GM21367 (cell line): ENCODE results near the gene TNXB.
A peak's percentile ranks its signal among the peaks of the same experiment; 100 is the strongest.

Experiments
- ATAC-seq: cut with Tn5 transposase; IDR thresholded peaks from one replicate; pipeline ENCODE4 v1.9.1; 2021; ENCODE audit not compliant: unreplicated experiment

Gene TNXB

DNA sequence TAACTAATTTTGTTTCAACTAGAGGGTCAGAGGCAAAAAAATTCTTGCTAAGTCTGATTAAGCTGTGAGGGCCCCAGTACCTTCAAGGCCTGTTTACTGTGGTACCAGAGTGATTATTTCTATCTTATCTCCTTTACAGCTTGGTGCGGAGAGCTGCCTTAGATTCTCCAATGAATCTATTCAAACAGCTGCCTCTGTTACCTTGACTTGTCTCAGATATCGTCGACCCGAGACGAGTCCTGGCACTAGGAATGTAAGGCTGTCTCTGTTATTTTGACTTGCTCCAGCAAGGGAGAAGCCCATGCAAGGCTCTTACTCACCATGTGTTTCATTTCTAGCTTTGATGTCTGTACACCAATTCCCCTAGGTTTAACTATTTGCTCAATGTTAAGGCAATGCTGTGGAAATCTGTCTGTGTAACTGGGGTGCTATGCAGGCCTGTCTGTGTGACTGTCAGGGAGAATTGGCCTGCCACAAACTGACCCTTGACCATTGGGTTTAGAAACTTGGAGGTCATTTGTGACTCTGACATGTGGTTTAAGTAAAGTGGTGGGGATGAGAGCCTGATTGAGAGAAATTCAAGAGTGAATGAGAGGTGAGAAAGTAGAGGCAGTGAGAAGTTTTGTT is 31.4 kb upstream of the TNXB start:
- no peak for ATAC-seq

DNA sequence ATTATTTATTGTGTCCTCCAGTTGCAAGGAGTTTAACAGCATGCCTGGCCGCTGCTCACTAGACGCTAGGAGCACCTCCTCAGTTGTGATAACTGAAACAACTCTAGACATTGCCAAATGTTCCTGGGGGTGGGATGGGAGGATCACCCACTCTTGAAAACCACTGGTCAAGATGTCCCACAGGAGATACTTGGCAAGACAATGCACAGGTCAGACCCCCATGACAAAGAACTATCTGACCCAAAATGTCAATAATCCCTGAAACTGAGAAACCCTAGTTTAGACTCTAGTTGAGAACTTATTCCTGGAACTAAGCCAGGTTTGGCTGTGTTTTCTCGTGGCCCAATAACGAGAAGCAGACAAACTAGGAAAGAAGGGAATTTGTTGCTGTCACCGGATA is 30.5 kb upstream of the TNXB start:
- no peak for ATAC-seq

DNA sequence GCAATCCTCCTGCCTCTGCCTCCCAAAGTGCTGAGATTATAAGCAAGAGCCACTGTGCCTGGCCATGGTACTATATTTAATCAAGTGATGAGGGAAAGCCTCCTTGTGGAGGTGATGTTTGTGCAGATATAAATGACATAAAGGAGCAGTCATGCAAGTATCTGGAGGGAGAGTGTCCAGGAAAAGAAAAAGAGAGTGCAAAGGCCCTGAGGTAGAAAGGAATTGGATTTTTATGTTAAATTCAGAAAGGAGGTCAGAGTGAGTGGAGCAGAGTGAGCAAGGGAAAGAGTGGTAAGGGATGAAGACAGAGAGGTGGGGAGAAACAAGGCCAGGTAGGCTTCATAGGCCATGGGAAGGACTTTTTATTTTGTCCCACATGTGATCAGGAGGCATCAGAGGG is 28.3 kb upstream of the TNXB start:
- ATAC-seq = no peak

DNA sequence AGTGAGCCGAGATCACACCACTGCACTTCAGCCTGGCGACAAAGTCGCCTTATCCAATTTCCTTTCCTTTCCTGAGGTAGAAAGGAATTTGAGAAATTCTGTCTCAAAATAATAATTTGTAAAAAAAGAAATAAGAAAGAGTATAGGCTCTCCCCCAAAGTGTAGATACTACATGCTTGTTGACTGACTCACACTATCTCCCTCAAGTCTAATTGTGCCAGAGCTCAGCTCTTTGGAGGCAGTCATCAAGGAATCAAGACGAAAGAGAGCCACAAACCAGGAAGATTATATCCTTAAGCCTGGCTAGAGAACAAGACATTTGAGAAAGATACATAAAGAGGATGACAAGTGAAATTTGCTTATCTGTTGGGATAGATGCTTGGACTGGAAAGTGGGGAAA is 24.6 kb upstream of the TNXB start:
- ATAC-seq = no peak

DNA sequence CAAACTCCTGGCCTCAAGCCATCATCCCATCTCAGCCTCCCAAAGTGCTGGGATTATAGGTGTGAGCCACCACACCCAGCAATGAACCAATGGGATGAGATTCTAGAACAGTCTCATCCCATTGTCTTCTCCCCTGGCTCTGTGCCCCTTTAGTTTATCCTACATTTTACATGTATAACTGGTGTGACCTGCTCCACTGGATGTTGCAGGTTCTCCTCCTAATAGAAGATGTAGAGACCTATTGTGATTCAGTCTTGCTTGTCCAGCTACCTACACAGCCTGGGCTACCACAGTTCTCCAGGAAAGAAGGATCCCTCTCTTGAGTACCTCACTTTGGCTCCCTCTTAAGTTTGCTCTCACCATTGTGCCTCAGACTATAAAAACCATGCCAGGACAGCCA is 23.0 kb upstream of the TNXB start:
- ATAC-seq = no peak

DNA sequence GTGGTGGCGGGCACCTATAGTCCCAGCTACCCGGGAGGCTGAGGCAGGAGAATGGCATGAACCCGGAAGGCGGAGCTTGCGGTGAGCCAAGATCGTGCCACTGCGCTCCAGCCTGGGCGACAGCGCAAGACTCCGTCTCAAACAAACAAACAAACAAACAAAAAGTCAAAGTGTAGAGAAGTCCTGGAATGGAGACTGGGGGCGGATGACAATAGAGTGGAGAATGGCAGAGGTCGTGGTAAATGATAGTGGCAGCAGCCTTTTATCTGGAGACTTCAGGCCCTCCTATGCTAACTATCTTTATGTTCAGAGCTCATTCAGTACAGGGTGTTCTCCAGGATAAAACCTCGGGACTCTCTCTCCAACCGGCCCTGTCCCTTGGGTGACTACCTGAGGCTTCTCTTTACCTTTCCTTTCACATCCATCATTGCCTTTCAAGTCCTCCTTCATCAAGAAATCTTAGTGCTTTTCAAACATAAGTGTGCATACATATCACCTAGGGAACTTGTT is 22.4 kb upstream of the TNXB start:
- no peak for ATAC-seq

DNA sequence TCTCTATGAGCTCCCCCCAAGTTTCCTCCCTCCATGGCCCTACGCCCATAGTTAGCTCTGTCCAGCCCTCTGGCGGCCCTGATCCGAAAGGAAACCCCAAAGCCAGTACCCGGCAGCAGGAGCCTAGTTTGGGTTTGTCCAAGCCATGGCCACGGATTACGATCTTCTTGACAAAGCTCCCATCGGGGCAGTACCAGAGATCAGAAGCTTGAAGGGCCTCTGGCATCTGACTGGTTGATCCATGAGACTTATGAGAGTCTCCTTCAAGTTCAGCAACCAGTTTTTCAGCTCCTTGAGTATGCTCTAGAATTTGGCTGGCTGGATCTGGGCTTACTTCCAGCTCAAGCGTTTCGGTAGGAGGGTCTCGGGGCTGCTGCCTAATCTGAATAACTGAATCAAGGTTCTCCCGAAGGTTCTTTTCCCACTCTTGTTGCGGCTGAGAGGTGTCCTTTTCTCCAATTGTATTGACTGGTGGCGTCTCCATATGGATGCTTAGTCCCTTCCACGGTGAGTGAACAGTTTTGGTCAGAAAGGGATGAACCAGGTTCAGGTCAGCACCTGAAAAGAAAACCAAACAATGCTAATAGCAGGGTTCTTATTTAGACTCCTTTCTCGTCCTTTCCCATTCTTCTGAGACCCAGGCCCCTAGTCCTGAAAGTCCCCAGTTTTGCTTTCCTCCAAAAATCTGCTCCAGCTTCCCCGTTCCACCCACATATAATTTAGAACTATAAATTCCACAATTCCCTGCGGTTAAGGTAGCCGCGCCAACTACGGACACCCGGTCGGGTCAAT is 20.4 kb upstream of the TNXB start:
- no peak for ATAC-seq

DNA sequence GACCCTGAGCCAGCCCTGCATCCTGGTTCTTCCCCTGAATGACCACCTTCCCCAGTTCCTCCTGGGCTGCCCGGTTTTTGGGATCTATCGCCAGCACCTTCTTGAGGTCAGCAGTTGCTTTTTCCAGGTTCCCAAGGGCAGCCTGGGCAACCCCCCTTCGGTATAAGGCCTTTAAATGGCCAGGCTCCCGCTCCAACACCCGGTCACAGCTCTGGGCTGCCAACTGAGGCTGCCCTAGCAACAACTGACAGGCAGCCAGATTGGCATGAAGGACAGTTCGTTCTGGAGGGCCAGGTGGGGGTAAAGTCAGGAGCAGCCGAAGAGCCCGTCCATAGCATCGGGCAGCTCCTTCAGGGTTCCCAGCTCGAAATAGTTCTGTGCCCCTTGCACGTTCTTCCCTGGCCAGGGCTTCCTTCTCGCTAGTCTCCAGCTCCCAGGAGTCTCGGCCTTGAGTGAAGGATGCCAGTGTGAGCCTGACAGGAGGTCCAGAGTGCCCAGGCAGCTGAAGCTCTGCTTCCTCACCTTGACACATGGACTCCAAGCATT is 19.7 kb upstream of the TNXB start:
- ATAC-seq = no peak

DNA sequence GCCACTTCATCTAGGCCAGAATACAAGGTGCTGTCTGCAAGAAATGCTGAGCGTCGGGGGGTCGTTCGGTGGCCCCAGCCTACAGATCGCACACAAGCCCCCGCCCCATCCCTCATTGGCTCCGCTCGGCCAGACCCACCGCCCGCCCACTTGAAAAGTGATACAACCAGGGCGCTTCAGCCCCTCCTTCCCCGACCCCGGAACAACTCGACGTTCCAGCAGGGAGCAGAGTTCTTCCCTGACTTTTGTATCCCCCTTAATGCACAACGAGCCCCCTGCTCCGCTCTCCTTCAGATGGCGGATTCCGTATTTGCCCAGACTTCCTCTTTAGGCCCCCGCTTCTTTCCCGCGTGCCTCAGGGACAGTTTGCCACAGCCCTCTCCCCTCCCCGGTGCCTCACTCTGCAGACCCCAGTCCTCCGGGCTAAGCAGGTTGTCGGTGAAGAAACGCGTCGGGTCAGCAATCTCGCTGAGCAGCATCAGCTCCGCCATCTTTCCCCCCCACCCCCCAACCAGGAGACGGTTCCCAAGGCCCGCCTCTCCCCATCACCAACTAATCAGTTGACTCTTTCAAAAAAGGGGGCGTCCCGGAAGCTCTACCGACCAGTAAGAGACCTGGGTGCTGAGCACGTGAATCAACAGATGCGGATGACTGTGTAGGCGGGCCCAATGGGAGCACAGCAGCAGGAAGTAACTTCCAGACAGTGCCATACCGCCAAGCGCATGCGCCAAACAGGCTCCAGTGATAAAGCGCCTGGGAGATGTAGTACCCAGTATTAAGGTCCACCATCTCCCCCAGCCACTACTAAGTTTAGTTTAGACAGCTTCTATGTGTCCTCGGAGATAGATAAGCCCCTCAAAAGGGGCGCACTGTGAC is 18.8 kb upstream of the TNXB start, which contains the start of gene ATF6B:
ATF6B (minus strand) TSS at position 530 of the 876 bp plus-strand sequence; CDS start at position 491, 39 bp downstream.
- ATAC-seq = peak; percentile 81

DNA sequence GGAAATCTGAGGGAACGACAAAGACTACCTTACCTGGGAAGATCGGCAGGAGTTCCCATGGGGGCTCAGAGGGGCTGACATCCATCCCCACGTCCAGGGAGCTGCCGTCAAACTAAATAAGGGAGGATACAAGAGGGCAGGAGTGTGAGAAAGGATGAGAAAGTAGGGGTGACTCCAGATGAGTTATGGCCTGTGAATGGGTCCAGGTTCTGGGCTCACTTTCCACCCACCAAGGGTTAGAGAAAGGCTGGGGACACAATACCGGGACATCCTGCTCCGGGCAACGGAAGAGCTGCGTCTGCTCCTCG is 18.2 kb upstream of the TNXB start:
- no peak for ATAC-seq

DNA sequence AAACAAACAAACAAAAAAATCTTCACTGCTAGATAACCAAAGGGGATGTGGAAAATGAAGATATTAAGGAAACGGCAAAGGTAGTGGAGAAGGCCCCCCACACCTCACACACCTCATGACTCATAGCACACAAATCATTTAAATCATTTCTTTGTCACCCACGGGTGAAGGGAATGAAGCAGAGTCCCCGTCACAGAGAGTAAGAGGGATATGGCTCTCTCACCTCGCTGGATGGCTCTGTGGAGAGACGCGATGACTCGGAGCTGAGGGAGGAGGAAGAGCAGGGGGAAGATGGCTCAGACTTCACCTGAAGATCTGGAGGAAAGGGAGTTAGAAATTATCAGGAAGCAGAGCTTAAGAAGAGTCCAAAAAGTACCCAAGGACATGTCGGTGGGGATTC is 17.7 kb upstream of the TNXB start:
- ATAC-seq = no peak

DNA sequence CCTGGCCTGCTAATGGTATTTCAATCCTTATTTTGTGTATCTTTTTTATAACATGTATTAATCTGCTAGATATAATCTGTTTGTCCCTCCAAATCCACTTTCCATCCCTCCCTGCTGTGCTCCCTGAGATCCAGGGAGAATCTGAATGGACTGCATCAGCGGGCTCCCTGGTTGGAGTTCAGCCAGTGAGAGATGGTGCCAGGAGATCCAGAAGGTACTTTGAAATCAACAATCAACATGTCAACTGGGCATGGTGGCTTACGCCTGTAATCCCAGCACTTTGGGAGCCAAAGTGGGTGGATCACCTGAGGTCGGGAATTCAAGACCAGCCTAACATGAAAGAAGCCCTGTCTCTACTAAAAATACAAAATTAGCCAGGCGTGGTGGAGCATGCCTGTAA is 14.5 kb upstream of the TNXB start:
- ATAC-seq = no peak

DNA sequence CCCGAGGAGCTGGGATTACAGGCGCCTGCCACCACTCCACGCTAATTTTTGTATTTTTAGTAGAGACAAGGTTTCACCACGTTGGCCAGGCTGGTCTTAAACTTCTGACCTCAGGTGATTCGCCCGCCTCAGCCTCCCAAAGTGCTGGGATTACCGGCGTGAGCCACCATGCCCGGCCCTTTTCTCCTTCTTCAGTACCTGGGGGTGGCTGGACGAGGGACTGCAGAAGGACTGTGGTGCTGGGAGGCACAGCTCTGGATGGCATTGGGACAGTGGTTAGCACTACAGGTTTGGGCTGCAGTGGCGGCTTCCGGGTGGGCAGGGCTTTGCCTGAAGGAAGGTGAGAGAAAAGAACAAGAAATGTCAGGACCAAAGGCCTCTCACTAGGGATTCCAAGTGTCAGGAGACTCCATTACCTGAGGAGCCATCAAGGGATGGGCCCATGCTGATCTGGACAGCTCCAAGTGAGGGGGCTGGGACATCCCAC is 11.5 kb upstream of the TNXB start:
- ATAC-seq = no peak

DNA sequence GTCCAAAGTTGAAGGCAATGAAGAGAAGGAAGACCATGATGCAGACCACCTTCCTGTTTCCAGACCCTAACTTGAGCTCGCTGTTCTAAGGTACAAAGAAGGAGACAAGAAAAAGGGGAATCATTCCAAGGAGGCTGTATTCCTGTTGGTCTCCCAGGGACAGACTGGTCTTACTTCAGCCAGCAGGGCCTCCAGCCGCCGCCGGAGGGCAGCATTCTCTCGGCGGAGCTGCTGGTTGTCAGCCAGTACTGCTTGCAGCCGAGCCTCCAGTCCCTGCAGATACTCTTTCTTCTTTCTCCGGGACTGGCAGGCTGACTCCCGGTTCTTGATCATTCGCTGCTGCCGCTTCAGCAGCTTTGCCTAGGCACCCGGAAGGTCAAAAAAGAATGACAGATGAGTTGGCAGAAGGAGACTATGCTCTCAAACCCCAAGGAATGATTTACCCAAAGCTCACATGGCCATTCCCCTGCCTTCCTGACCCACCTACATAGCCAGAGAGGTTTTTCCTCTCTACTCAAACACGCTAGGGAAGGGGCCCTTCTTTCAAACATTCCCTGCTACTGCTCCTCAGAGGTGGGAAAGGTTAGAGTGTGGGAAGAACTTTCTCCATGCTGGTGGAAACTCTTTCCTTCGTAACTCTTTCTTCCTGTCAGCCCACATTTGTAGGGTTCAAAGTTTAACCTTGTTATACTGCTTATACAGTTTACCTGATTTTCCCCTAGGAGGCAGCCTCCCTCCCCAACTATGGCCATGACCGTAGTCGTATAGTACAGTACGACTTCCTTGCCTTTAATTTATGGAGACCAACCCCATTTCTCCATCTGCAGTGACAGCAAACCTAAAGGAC is 9.9 kb upstream of the TNXB start:
- no peak for ATAC-seq

DNA sequence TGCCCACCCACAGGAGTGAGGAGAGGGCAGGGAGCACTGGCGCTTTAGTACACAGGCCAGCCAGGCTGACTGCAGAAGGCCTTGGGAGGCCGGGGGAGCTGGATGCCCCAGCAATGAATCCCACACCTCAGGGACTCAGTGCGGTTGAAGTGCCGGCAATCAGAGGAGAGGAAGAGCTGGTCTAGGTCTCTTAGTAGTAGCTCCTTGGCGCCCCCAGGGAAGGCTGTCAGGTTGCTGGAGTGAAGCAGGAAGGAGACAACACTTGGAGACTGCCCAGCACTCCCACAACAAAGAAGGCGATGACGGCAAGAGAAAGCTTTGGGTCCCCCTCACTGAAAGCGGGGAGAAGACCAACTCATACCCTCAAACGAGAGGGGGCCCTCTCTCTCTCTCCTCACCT is 8.3 kb upstream of the TNXB start:
- ATAC-seq = no peak

DNA sequence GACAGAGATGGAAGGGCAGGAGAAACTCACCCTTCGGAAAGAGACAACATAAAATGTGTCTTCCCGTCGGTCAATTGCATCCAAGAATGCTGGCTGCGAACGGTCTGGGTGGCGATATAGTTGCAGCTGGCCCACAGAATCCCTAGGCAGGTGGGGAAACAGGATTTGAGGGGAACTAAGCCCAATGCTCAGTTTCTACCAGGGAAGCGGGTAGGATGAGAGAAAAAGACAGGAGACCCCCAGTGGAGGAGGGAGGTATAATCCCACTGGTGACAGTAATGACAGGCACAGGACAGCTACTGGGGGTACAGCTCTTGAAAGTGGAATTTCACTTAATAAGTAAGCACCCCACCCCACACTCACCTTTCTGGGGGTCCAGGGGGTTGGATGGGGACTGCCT is 7.5 kb upstream of the TNXB start:
- no peak for ATAC-seq

DNA sequence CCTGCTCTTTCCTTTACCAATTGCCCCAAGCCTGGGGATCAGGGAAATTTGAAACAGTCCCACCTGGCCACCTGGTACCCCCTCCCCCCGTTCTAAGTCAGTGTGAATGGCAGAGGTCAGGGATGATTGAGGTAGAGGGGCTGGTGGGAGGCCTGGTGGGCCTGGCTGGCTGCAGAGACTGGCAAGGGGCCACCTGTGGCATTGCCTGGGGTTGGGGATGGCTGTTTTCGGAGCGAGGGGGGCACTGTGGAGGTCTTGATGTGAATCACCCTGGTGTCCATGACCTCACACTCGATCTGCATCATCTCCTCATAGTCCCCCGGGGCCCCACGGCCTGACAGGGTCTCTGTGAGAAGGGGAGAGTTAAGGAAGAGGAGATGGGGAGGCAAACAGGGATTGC is 6.5 kb upstream of the TNXB start:
- no peak for ATAC-seq

DNA sequence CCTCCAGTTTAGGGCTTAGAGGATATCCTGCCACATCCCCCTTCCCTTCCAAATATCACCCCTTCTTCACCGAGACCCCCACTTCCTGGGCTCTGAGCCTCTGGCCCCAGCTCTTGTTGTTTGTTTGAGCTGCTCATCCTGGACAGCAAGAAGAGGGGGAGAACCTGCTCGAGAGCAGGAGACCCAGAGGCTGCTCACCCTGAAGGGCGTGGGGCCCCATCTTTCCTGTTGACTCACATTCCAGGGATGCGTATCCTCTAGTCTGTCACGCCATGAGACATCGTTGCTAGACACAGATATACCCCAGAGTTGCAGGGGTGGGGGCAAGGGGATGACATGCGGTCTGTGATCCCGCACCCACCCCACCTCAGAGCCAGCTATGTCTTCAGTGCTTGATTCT is 5.7 kb upstream of the TNXB start:
- ATAC-seq = no peak

DNA sequence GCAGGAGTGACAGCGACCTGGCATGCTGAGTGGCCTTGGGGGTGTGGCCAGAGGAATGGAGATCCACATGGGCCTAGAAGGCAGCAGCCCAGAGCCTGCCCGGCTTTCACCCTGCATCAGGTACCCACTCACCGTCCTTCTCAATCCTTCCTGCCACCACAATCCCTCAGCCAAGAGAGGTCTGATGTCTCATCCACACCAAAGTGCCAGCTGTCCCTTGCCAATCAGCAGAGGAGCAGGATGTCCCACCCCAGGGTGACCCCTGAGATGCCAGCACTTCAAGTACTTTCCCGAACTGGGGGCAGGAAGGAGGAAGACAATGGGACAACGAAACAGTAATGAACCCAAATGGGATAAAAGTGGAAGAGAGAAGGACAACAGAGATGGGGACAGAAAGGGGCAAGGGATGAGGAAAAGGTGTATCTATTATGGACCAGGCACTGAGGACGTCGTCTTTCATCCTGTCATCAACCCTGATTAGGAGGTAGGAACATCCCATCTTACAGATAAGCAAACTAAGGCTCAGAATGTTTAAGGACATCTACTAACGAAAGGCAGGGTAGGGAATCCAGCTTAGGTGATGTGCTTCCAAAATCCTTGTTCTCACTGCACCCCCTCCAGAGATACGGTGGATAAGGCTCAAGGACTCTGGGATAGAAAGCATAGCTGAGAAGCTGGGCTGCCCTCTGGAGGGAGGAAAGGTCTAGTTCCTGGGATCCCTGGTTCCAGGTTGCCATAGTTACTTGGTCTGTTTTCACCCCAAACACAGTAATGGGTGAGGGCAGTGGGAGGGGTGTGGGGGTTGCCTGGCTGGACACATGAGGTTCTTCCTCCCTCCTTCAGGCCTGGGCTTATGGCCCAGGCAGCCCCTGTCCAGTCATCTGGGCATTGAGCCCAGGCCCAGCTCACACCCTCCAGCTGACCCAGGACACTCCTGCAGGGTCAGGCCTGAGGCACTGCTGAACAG is 4.5 kb upstream of the TNXB start:
- no peak for ATAC-seq
